IPS DF 4.7 (cell line): ENCODE data around the gene CADPS2.

Experiments used
- DNase-seq: peaks from one replicate; pipeline ENCODE4 v3.0.0-alpha.2; 2013; ENCODE audit warnings: low spot score; ENCODE audit errors: extremely low read depth

Gene CADPS2

GRCh38 chr7:122457969-122458368, 428.3 kb downstream of the CADPS2 start:
- DNase-seq = no peak

- DNase-seq = no peak
Measured at GRCh38 chr7:122457325-122457724, 428.9 kb downstream of the CADPS2 start.

- no peak for DNase-seq
Measured at GRCh38 chr7:122454776-122455507, 431.3 kb downstream of the CADPS2 start.

GRCh38 chr7:122453432-122453831, 432.8 kb downstream of the CADPS2 start:
- no peak for DNase-seq

GRCh38 chr7:122448893-122449589, 437.2 kb downstream of the CADPS2 start:
- DNase-seq = no peak

GRCh38 chr7:122442929-122443328, 443.3 kb downstream of the CADPS2 start:
- no peak for DNase-seq

GRCh38 chr7:122438492-122438891, 447.8 kb downstream of the CADPS2 start:
- DNase-seq = no peak

GRCh38 chr7:122438006-122438405, 448.3 kb downstream of the CADPS2 start:
- no peak for DNase-seq

- DNase-seq = no peak
Measured at GRCh38 chr7:122433765-122434164, 452.5 kb downstream of the CADPS2 start.

GRCh38 chr7:122430710-122431109, 455.6 kb downstream of the CADPS2 start:
- DNase-seq = no peak

- no peak for DNase-seq
Measured at GRCh38 chr7:122429926-122430325, 456.3 kb downstream of the CADPS2 start.

- DNase-seq = no peak
Measured at GRCh38 chr7:122425731-122426130, 460.5 kb downstream of the CADPS2 start.

- DNase-seq = no peak
Measured at GRCh38 chr7:122423591-122423990, 462.7 kb downstream of the CADPS2 start.

- DNase-seq = no peak
Measured at GRCh38 chr7:122416336-122416735, 469.9 kb downstream of the CADPS2 start.

GRCh38 chr7:122415510-122415909, 470.8 kb downstream of the CADPS2 start:
- no peak for DNase-seq

GRCh38 chr7:122413339-122413738, 472.9 kb downstream of the CADPS2 start:
- no peak for DNase-seq

- no peak for DNase-seq
Measured at GRCh38 chr7:122412883-122413282, 473.4 kb downstream of the CADPS2 start.

- DNase-seq = no peak
Measured at GRCh38 chr7:122412441-122412840, 473.8 kb downstream of the CADPS2 start.

- no peak for DNase-seq
Measured at GRCh38 chr7:122407195-122407594, 479.1 kb downstream of the CADPS2 start.

GRCh38 chr7:122403113-122403512, 483.1 kb downstream of the CADPS2 start:
- DNase-seq = no peak

GRCh38 chr7:122402235-122402634, 484.0 kb downstream of the CADPS2 start:
- no peak for DNase-seq

GRCh38 chr7:122397381-122397780, 488.9 kb downstream of the CADPS2 start:
- DNase-seq = no peak

GRCh38 chr7:122394512-122394911, 491.7 kb downstream of the CADPS2 start:
- no peak for DNase-seq
